ENCODE data around the gene IL3.

Gene IL3

GRCh38 chr5:132099076-132099748 lies 38.8 kb downstream of the IL3 start:
- Histone ChIP-seq H3K79me2 (ENCODE audit: control insufficient read depth, low read length) (no peaks in the 10 kb centered on the region), H3F3A (ENCODE audit: control insufficient read depth, insufficient read depth) (no peaks in the 10 kb centered on the region), H3K9me3 (ENCODE audit: control insufficient read depth, insufficient read depth, low read length) (no peaks in the 10 kb centered on the region), H3K27ac (ENCODE audit: low read depth, low read length) (no peak overlapping the region), H3K27me3 (ENCODE audit: control insufficient read depth, low read length) (peaks cover 11% of the 10 kb centered on the region; the same call in 1 of the 2 replicates), H3K4me2 (ENCODE audit: low read length) (no peak overlapping the region), H4K20me1 (ENCODE audit: control insufficient read depth, insufficient read depth, low read depth, low read length) (no peaks in the 10 kb centered on the region), H3K36me3 (ENCODE audit: control insufficient read depth, low read length) (no peaks in the 10 kb centered on the region), H3K9me2 (replicated peaks; ENCODE audit: control insufficient read depth, low read length) (no peaks in the 10 kb centered on the region), H3K4me3 (ENCODE audit: low read length) (no peak overlapping the region), H3K4me1 (ENCODE audit: control insufficient read depth, low read length) (peaks cover 32% of the 10 kb centered on the region)
- TF ChIP-seq CTCF (IDR thresholded peaks at IDR 0.05; ENCODE audit: low read depth, low read length, poor library complexity, severe bottlenecking) (no peak), EZH2phosphoT487 (IDR thresholded peaks at IDR 0.05; ENCODE audit: borderline replicate concordance, low read length) (no peak)

GRCh38 chr5:132099905-132100304 lies 39.5 kb downstream of the IL3 start:
- H3K9me3 ChIP-seq (ENCODE audit: control insufficient read depth, insufficient read depth, low read length): no peaks in the 10 kb centered on the region
- H4K20me1 ChIP-seq (ENCODE audit: control insufficient read depth, insufficient read depth, low read depth, low read length): no peaks in the 10 kb centered on the region
- H3K27me3 ChIP-seq (ENCODE audit: control insufficient read depth, low read length): peaks cover 11% of the 10 kb centered on the region; the same call in 1 of the 2 replicates
- H3F3A ChIP-seq (ENCODE audit: control insufficient read depth, insufficient read depth): no peaks in the 10 kb centered on the region
- TF ChIP-seq EZH2phosphoT487 (IDR thresholded peaks at IDR 0.05; ENCODE audit: borderline replicate concordance, low read length): no peak
- TF ChIP-seq CTCF (IDR thresholded peaks at IDR 0.05; ENCODE audit: low read depth, low read length, poor library complexity, severe bottlenecking): no peak
- no peaks in the 10 kb centered on the region for H3K36me3 ChIP-seq (ENCODE audit: control insufficient read depth, low read length)
- no peak overlapping the region for H3K27ac ChIP-seq (ENCODE audit: low read depth, low read length)
- H3K9me2 ChIP-seq (replicated peaks; ENCODE audit: control insufficient read depth, low read length): no peaks in the 10 kb centered on the region
- H3K4me3 ChIP-seq (ENCODE audit: low read length): no peak overlapping the region
- no peak overlapping the region for H3K4me2 ChIP-seq (ENCODE audit: low read length)
- peaks cover 38% of the 10 kb centered on the region for H3K4me1 ChIP-seq (ENCODE audit: control insufficient read depth, low read length)
- no peaks in the 10 kb centered on the region for H3K79me2 ChIP-seq (ENCODE audit: control insufficient read depth, low read length)

GRCh38 chr5:132100672-132101261 lies 40.3 kb downstream of the IL3 start:
- Histone ChIP-seq H3K27ac (ENCODE audit: low read depth, low read length) (no peak overlapping the region), H3K4me1 (ENCODE audit: control insufficient read depth, low read length) (peaks cover 38% of the 10 kb centered on the region), H3K36me3 (ENCODE audit: control insufficient read depth, low read length) (no peaks in the 10 kb centered on the region), H3K79me2 (ENCODE audit: control insufficient read depth, low read length) (no peaks in the 10 kb centered on the region), H3K9me3 (ENCODE audit: control insufficient read depth, insufficient read depth, low read length) (no peaks in the 10 kb centered on the region), H3K4me2 (ENCODE audit: low read length) (no peak overlapping the region), H3K9me2 (replicated peaks; ENCODE audit: control insufficient read depth, low read length) (no peaks in the 10 kb centered on the region), H3K27me3 (ENCODE audit: control insufficient read depth, low read length) (peaks cover 11% of the 10 kb centered on the region; the same call in 1 of the 2 replicates), H3F3A (ENCODE audit: control insufficient read depth, insufficient read depth) (no peaks in the 10 kb centered on the region), H4K20me1 (ENCODE audit: control insufficient read depth, insufficient read depth, low read depth, low read length) (no peaks in the 10 kb centered on the region), H3K4me3 (ENCODE audit: low read length) (no peak overlapping the region)
- TF ChIP-seq CTCF (IDR thresholded peaks at IDR 0.05; ENCODE audit: low read depth, low read length, poor library complexity, severe bottlenecking) (no peak), EZH2phosphoT487 (IDR thresholded peaks at IDR 0.05; ENCODE audit: borderline replicate concordance, low read length) (no peak)
